Thymus (tissue), 11 donors: ENCODE results near the gene HSF4. TPM values are rescaled to one million over a fixed set of nuclear protein-coding genes. Genes with fewer than 3 reads are reported as not detected.

ENCODE experiments used
- DNase-seq, 9 donors: peaks; one replicate each; pipeline ENCODE4 v3.0.0-alpha.2; 2013; ENCODE audit warnings: low spot score in 9 of 9, low read depth in 6 of 9, missing footprints in 1 of 9
- H3K27ac ChIP-seq, 2 donors: one replicate each; pipeline ENCODE4 v1.5.1; 2013; ENCODE audit warnings: control low read depth in 1 of 2, low read depth in 1 of 2, low read length in 1 of 2, mild to moderate bottlenecking in 1 of 2, moderate library complexity in 1 of 2
- H3K27me3 ChIP-seq, 2 donors: one replicate each; pipeline ENCODE4 v1.5.1; 2013; ENCODE audit warnings: low read length in 1 of 2; ENCODE audit not compliant: control insufficient read depth in 2 of 2, insufficient read depth in 1 of 2
- H3K36me3 ChIP-seq, 2 donors: one replicate each; pipeline ENCODE4 v1.5.1; 2013; ENCODE audit warnings: low read length in 1 of 2, mild to moderate bottlenecking in 1 of 2, moderate library complexity in 1 of 2; ENCODE audit not compliant: control insufficient read depth in 2 of 2, insufficient read depth in 2 of 2
- H3K4me1 ChIP-seq, 2 donors: one replicate each; pipeline ENCODE4 v1.5.1; 2013; ENCODE audit warnings: low read length in 2 of 2; ENCODE audit not compliant: control insufficient read depth in 2 of 2, insufficient read depth in 2 of 2
- H3K4me3 ChIP-seq, 2 donors: one replicate each; pipeline ENCODE4 v1.5.1; 2013; ENCODE audit warnings: low read length in 2 of 2, control low read depth in 1 of 2, mild to moderate bottlenecking in 1 of 2
- H3K9me3 ChIP-seq, 2 donors: one replicate each; pipeline ENCODE4 v1.5.1; 2013; ENCODE audit warnings: low read length in 1 of 2, mild to moderate bottlenecking in 1 of 2; ENCODE audit not compliant: control insufficient read depth in 2 of 2, insufficient read depth in 1 of 2
- WGBS: extraction: QIAGEN DNeasy Blood & Tissue Kit; methylation state at CpG from one replicate; pipeline ENCODE4 v1.1.7; 2013; 5-methylcytosine and 5-hydroxymethylcytosine counted together
- polyA plus RNA-seq: library from polyadenylated mRNA; stranded (reverse); fragments of 200-250 nt; gene quantifications from one replicate; pipeline ENCODE4 v1.2.3, GENCODE V29; 2013
- total RNA-seq: library from RNA; stranded (reverse); fragments of 120-200 nt; gene quantifications from one replicate; pipeline ENCODE4 v1.2.4, GENCODE V29; 2013
- donor health status: healthy.

The HSF4 gene
- total and polyA plus RNA-seq, 2 donors: 4.1 to 50.8 TPM

- Histone ChIP-seq H3K4me1 (peaks cover 7 to 12% of the 10 kb centered on the region in 2 donors), H3K4me3 (no peak overlapping the region), H3K9me3 (peaks cover 5 to 13% of the 10 kb centered on the region in 2 donors), H3K27me3 (peaks cover 32 to 51% of the 10 kb centered on the region in 2 donors), H3K27ac (no peak overlapping the region), H3K36me3 (peaks cover 42 to 52% of the 10 kb centered on the region in 2 donors)
- no peak for DNase-seq
- 97% methylated on average over 11 of the region's 11 CpGs for WGBS
These were observed 15.8 kb upstream of the HSF4 start for GRCh38 chr16:67148656-67149275.

GRCh38 chr16:67149276-67150046 is 15.1 kb upstream of the HSF4 start:
- Histone ChIP-seq H3K9me3 (peaks cover 5 to 13% of the 10 kb centered on the region in 2 donors), H3K4me1 (peaks cover 7 to 12% of the 10 kb centered on the region in 2 donors), H3K27me3 (peaks cover 36 to 58% of the 10 kb centered on the region in 2 donors), H3K36me3 (peaks cover 36 to 45% of the 10 kb centered on the region in 2 donors), H3K4me3 (no peak overlapping the region), H3K27ac (no peak overlapping the region)
- DNase-seq: no peak
- WGBS: 80% methylated on average over 77 of the region's 77 CpGs

- peak overlapping the region in 1 of 2 donors; percentile 37 for H3K27ac ChIP-seq
- H3K4me3 ChIP-seq: peak overlapping the region; percentile 18 to 63
- peaks cover 28 to 38% of the 10 kb centered on the region in 2 donors for H3K36me3 ChIP-seq
- peaks cover 5 to 13% of the 10 kb centered on the region in 2 donors for H3K9me3 ChIP-seq
- H3K4me1 ChIP-seq: peaks cover 10 to 16% of the 10 kb centered on the region in 2 donors
- 10% methylated on average over 94 of the region's 94 CpGs for WGBS
- DNase-seq: peak in 3 of 9 donors; percentile 42 to 61 (median 59)
- peaks cover 44 to 66% of the 10 kb centered on the region in 2 donors for H3K27me3 ChIP-seq
These were observed 14.3 kb upstream of the HSF4 start for GRCh38 chr16:67150047-67150832.

- 4% methylated on average over 34 of the region's 34 CpGs for WGBS
- H3K9me3 ChIP-seq: peaks cover 5 to 13% of the 10 kb centered on the region in 2 donors
- peaks cover 47 to 73% of the 10 kb centered on the region in 2 donors for H3K27me3 ChIP-seq
- H3K27ac ChIP-seq: peak within 1 kb of the TSS in 1 of 2 donors; percentile 37
- peak within 1 kb of the TSS; percentile 18 to 63 for H3K4me3 ChIP-seq
- no peak for DNase-seq
- peaks cover 21 to 32% of the 10 kb centered on the region in 2 donors for H3K36me3 ChIP-seq
- peaks cover 10 to 21% of the 10 kb centered on the region in 2 donors for H3K4me1 ChIP-seq
These were observed 13.6 kb upstream of the HSF4 start, which contains the start of gene B3GNT9 for GRCh38 chr16:67150833-67151396. Gene B3GNT9 (minus strand): TSS chr16:67150998. CDS start chr16:67150485, 513 bp downstream.

GRCh38 chr16:67151431-67152097 is 13.0 kb upstream of the HSF4 start:
- 83% methylated on average over 8 of the region's 8 CpGs for WGBS
- H3K36me3 ChIP-seq: peaks cover 16 to 25% of the 10 kb centered on the region in 2 donors
- H3K9me3 ChIP-seq: peaks cover 5 to 13% of the 10 kb centered on the region in 2 donors
- H3K4me1 ChIP-seq: peaks cover 10 to 21% of the 10 kb centered on the region in 2 donors
- no peak overlapping the region for H3K27ac ChIP-seq
- DNase-seq: no peak
- H3K27me3 ChIP-seq: peaks cover 50 to 79% of the 10 kb centered on the region in 2 donors
- no peak overlapping the region for H3K4me3 ChIP-seq

GRCh38 chr16:67154578-67155294 is 9.8 kb upstream of the HSF4 start:
- Histone ChIP-seq H3K27ac (no peak overlapping the region), H3K9me3 (peaks cover 3 to 11% of the 10 kb centered on the region in 2 donors), H3K4me3 (peak overlapping the region in 1 of 2 donors; percentile 34), H3K36me3 (peaks cover 0 to 4% of the 10 kb centered on the region in 2 donors), H3K27me3 (peaks cover 48 to 97% of the 10 kb centered on the region in 2 donors), H3K4me1 (peaks cover 21 to 32% of the 10 kb centered on the region in 2 donors)
- DNase-seq: no peak
- WGBS: 48% methylated on average over 61 of the region's 61 CpGs

GRCh38 chr16:67155295-67156142 is 9.0 kb upstream of the HSF4 start:
- Histone ChIP-seq H3K4me1 (peaks cover 19 to 37% of the 10 kb centered on the region in 2 donors), H3K27ac (no peak overlapping the region), H3K36me3 (peaks cover 0 to 3% of the 10 kb centered on the region in 2 donors), H3K27me3 (peaks cover 40 to 96% of the 10 kb centered on the region in 2 donors), H3K9me3 (peaks cover 0 to 8% of the 10 kb centered on the region in 2 donors), H3K4me3 (peak overlapping the region in 1 of 2 donors; percentile 34)
- WGBS: 18% methylated on average over 74 of the region's 74 CpGs
- peak in 7 of 9 donors; percentile 41 to 89 (median 75) for DNase-seq
